B cell (primary cell): ENCODE measurements around the gene PTER.

Experiments used
- EZH2 ChIP-seq: IDR thresholded peaks from 2 replicates; pipeline ENCODE4 v1.6.1; 2012; ENCODE audit warnings: borderline replicate concordance, low read depth, mild to moderate bottlenecking, moderate library complexity, low read length; ENCODE audit not compliant: insufficient read depth, poor library complexity, severe bottlenecking
- TF ChIP-seq, protein P1 (sequence below): fragments of 200-600 bp; IDR thresholded peaks from one replicate; pipeline ENCODE4 v1.8.0; 2022; ENCODE audit warnings: antibody characterized with exemption, mild to moderate bottlenecking

- TF ChIP-seq, protein P1, sequence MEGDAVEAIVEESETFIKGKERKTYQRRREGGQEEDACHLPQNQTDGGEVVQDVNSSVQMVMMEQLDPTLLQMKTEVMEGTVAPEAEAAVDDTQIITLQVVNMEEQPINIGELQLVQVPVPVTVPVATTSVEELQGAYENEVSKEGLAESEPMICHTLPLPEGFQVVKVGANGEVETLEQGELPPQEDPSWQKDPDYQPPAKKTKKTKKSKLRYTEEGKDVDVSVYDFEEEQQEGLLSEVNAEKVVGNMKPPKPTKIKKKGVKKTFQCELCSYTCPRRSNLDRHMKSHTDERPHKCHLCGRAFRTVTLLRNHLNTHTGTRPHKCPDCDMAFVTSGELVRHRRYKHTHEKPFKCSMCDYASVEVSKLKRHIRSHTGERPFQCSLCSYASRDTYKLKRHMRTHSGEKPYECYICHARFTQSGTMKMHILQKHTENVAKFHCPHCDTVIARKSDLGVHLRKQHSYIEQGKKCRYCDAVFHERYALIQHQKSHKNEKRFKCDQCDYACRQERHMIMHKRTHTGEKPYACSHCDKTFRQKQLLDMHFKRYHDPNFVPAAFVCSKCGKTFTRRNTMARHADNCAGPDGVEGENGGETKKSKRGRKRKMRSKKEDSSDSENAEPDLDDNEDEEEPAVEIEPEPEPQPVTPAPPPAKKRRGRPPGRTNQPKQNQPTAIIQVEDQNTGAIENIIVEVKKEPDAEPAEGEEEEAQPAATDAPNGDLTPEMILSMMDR = no peak
- TF ChIP-seq EZH2 = no peak
These were observed 74.0 kb downstream of the PTER start for GRCh38 chr10:16510843-16511242.
